Brain microvascular endothelial cell (primary cell): ENCODE measurements around the gene TWIST2.

Experiments used
- DNase-seq: peaks from one replicate; pipeline ENCODE4 v3.0.0-alpha.2; 2020
- H3K27ac ChIP-seq: fragments of 250-450 bp; sonication (Bioruptor Pico); 2 replicates; pipeline ENCODE4 v1.5.1; 2020; ENCODE audit warnings: mild to moderate bottlenecking, moderate library complexity
- H3K27me3 ChIP-seq: fragments of 250-450 bp; sonication (Bioruptor Pico); replicated peaks from 2 replicates; pipeline ENCODE4 v1.5.1; 2020; ENCODE audit warnings: mild to moderate bottlenecking
- H3K36me3 ChIP-seq: fragments of 250-450 bp; sonication (Bioruptor Pico); replicated peaks from 2 replicates; pipeline ENCODE4 v1.5.1; 2020; ENCODE audit warnings: mild to moderate bottlenecking
- H3K4me3 ChIP-seq: 2 replicates; pipeline ENCODE4 v1.5.1; 2011; ENCODE audit warnings: low read depth, mild to moderate bottlenecking, control low read depth, low read length, moderate library complexity
- in situ Hi-C: cut with HindIII; loops from 2 replicates; pipeline ENCODE4 v1.10.0; 2017; ENCODE audit warnings: low sequenced_read_pairs, low pct_ligation_motif_present
- TF ChIP-seq, protein P1 (sequence below): IDR thresholded peaks from 2 replicates; pipeline ENCODE4 v1.5.1; 2011; ENCODE audit warnings: low read depth, mild to moderate bottlenecking, moderate library complexity, low read length, control low read depth, inconsistent platforms; ENCODE audit errors: missing control alignments

TWIST2 gene

GRCh38 chr2:238821944-238822670 is 25.8 kb upstream of the TWIST2 start:
- DNase-seq: no peak
- H3K27ac ChIP-seq: no peak overlapping the region
- no peaks in the 10 kb centered on the region for H3K27me3 ChIP-seq
- H3K4me3 ChIP-seq: no peak overlapping the region
- TF ChIP-seq, protein P1, sequence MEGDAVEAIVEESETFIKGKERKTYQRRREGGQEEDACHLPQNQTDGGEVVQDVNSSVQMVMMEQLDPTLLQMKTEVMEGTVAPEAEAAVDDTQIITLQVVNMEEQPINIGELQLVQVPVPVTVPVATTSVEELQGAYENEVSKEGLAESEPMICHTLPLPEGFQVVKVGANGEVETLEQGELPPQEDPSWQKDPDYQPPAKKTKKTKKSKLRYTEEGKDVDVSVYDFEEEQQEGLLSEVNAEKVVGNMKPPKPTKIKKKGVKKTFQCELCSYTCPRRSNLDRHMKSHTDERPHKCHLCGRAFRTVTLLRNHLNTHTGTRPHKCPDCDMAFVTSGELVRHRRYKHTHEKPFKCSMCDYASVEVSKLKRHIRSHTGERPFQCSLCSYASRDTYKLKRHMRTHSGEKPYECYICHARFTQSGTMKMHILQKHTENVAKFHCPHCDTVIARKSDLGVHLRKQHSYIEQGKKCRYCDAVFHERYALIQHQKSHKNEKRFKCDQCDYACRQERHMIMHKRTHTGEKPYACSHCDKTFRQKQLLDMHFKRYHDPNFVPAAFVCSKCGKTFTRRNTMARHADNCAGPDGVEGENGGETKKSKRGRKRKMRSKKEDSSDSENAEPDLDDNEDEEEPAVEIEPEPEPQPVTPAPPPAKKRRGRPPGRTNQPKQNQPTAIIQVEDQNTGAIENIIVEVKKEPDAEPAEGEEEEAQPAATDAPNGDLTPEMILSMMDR: no peak
- H3K36me3 ChIP-seq: no peaks in the 10 kb centered on the region
- in situ Hi-C loops: no loop called here

DNA sequence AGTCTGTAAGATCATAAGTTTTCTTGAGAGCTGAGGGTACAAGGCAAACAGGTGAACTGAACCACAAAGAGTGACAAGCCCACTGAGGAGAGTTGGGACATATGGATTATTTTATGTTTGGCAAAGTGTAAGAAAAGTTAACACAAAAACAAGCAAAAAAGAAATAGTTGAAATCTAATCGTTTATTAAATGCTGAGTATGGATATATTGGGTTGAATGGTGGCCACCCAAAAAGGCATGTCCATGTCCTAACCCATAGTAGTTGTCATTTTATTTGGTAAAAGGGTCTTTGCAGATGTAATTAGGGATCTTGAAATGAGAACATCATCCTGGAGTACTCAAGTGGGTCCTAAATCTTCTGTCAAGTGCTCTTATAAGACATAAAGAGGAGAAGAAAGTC is 24.9 kb upstream of the TWIST2 start:
- in situ Hi-C loops: no loop called here
- no peaks in the 10 kb centered on the region for H3K27me3 ChIP-seq
- no peak overlapping the region for H3K4me3 ChIP-seq
- no peak overlapping the region for H3K27ac ChIP-seq
- no peaks in the 10 kb centered on the region for H3K36me3 ChIP-seq
- no peak for DNase-seq
- TF ChIP-seq, protein P1: no peak

- in situ Hi-C loops: no loop called here
- peaks cover 16% of the 10 kb centered on the region for H3K27me3 ChIP-seq
- H3K4me3 ChIP-seq: no peak overlapping the region
- no peak overlapping the region for H3K27ac ChIP-seq
- no peak for DNase-seq
- TF ChIP-seq, protein P1: no peak
- H3K36me3 ChIP-seq: no peaks in the 10 kb centered on the region
Measured at GRCh38 chr2:238831177-238831576, 16.7 kb upstream of the TWIST2 start.

DNA sequence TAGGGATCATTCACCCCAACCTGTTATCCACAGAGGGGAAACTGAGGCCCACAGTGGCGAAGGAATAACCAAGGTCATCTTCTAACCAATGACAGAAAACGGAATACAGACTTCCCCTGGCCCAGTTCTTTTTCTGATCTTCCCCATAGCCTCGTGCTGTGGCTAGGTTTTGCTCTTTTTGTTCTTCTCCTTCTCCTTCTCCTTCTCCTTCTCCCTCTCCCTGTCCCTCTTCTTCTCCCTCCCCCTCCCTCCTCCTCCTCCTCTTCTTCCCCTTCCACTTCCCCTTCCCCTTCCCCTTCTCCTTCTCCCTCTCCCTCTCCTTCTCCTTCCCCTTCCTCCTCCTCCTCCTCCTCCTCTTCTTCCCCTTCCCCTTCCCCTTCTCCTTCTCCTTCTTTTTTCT is 12.9 kb upstream of the TWIST2 start:
- TF ChIP-seq, protein P1: no peak

GRCh38 chr2:238835726-238836301 is 12.1 kb upstream of the TWIST2 start:
- Histone ChIP-seq H3K4me3 (no peak overlapping the region), H3K27me3 (peaks cover 16% of the 10 kb centered on the region), H3K27ac (no peak overlapping the region), H3K36me3 (no peaks in the 10 kb centered on the region)
- in situ Hi-C loops: no loop called here
- no peak for DNase-seq
- TF ChIP-seq, protein P1: peak; percentile 59

More for the DNA sequence above, 12.9 kb upstream of the TWIST2 start:
- DNase-seq: no peak
- Histone ChIP-seq H3K4me3 (no peak overlapping the region), H3K27ac (no peak overlapping the region), H3K36me3 (no peaks in the 10 kb centered on the region), H3K27me3 (peaks cover 16% of the 10 kb centered on the region)
- in situ Hi-C loops: no loop called here
